ENCODE data around the gene GTF3C1. TPM values are rescaled to one million over a fixed set of nuclear protein-coding genes. Genes with fewer than 3 reads are reported as not detected.

GTF3C1 gene
- total RNA-seq, 1 experiment from 2014 or later = 38.1 TPM

DNA sequence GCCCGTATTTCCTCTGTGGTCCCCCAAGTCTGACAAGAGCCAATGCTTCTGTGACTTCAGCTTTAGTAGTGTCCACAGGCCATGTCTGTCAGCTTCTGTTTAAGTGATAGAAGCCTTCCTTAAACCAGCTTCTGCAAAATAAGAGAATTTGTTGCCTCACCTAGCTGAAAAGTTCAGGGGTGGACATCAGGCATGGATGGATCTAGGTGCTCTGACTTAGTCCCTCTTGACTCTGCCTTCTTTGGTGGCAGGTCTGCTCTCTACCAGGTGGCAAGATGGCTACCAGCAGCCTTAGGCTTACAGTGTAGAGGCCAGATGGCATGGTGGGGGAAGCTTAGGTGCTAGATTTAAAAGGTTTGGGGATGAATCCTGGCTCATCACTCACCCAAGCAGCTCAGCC, 33.9 kb upstream of the GTF3C1 start:
- H3K4me1 Mint-ChIP-seq (ENCODE audit: insufficient read depth, unreplicated experiment) = peaks cover 19% of the 10 kb centered on the region
- TF ChIP-seq, protein P1, sequence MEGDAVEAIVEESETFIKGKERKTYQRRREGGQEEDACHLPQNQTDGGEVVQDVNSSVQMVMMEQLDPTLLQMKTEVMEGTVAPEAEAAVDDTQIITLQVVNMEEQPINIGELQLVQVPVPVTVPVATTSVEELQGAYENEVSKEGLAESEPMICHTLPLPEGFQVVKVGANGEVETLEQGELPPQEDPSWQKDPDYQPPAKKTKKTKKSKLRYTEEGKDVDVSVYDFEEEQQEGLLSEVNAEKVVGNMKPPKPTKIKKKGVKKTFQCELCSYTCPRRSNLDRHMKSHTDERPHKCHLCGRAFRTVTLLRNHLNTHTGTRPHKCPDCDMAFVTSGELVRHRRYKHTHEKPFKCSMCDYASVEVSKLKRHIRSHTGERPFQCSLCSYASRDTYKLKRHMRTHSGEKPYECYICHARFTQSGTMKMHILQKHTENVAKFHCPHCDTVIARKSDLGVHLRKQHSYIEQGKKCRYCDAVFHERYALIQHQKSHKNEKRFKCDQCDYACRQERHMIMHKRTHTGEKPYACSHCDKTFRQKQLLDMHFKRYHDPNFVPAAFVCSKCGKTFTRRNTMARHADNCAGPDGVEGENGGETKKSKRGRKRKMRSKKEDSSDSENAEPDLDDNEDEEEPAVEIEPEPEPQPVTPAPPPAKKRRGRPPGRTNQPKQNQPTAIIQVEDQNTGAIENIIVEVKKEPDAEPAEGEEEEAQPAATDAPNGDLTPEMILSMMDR (IDR thresholded peaks at IDR 0.05; ENCODE audit: unreplicated experiment) = no peak
- H3K4me3 Mint-ChIP-seq (ENCODE audit: unreplicated experiment) = no peak overlapping the region
- H3K27me3 Mint-ChIP-seq (ENCODE audit: insufficient read depth, unreplicated experiment) = no peaks in the 10 kb centered on the region
- intact Hi-C loops (cut with micrococcal nuclease) = no loop called here
- no peak for DNase-seq (ENCODE audit: unreplicated experiment)
- POLR2A ChIA-PET = no interaction called here
- H3K36me3 Mint-ChIP-seq (ENCODE audit: insufficient read depth, unreplicated experiment) = peaks cover 8% of the 10 kb centered on the region
- H3K9me3 Mint-ChIP-seq (ENCODE audit: unreplicated experiment) = no peaks in the 10 kb centered on the region
- CTCF ChIA-PET = interaction anchor here (0.8 kb wide), 1 partner anchor 9 kb away, joined by 4 read pairs; no protein-coding TSS in a partner anchor
- H3K27ac Mint-ChIP-seq (ENCODE audit: low read depth, unreplicated experiment) = no peak overlapping the region
- BruUV-seq (replicated peaks) = no TSS peak

GRCh38 chr16:27582883-27583282, 33.2 kb upstream of the GTF3C1 start:
- H3K4me1 Mint-ChIP-seq (ENCODE audit: insufficient read depth, unreplicated experiment) = peaks cover 23% of the 10 kb centered on the region
- H3K27ac Mint-ChIP-seq (ENCODE audit: low read depth, unreplicated experiment) = no peak overlapping the region
- H3K4me3 Mint-ChIP-seq (ENCODE audit: unreplicated experiment) = no peak overlapping the region
- CTCF ChIA-PET = interaction anchor here (1.1 to 1.2 kb wide), 2 partner anchors 12 to 22 kb away, joined by 3 read pairs; no protein-coding TSS in a partner anchor
- POLR2A ChIA-PET = no interaction called here
- DNase-seq (ENCODE audit: unreplicated experiment) = no peak
- H3K27me3 Mint-ChIP-seq (ENCODE audit: insufficient read depth, unreplicated experiment) = no peaks in the 10 kb centered on the region
- intact Hi-C loops (cut with micrococcal nuclease) = no loop called here
- H3K9me3 Mint-ChIP-seq (ENCODE audit: unreplicated experiment) = no peaks in the 10 kb centered on the region
- peaks cover 8% of the 10 kb centered on the region for H3K36me3 Mint-ChIP-seq (ENCODE audit: insufficient read depth, unreplicated experiment)
- TF ChIP-seq, protein P1 (IDR thresholded peaks at IDR 0.05; ENCODE audit: unreplicated experiment) = no peak
- no TSS peak for BruUV-seq (replicated peaks)

- Mint-ChIP-seq H3K27ac (ENCODE audit: low read depth, unreplicated experiment) (no peak overlapping the region), H3K4me1 (ENCODE audit: insufficient read depth, unreplicated experiment) (peaks cover 23% of the 10 kb centered on the region), H3K9me3 (ENCODE audit: unreplicated experiment) (no peaks in the 10 kb centered on the region), H3K27me3 (ENCODE audit: insufficient read depth, unreplicated experiment) (no peaks in the 10 kb centered on the region), H3K36me3 (ENCODE audit: insufficient read depth, unreplicated experiment) (peaks cover 7% of the 10 kb centered on the region), H3K4me3 (ENCODE audit: unreplicated experiment) (no peak overlapping the region)
- DNase-seq (ENCODE audit: unreplicated experiment) = no peak
- ChIA-PET CTCF (interaction anchor here (0.6 to 1.3 kb wide), 4 partner anchors 13 to 33 kb away, joined by 4 to 6 read pairs (median 4); no protein-coding TSS in a partner anchor), POLR2A (interaction anchor here (0.5 to 5.2 kb wide), 6 partner anchors 12 to 339 kb away, joined by 3 to 40 read pairs (median 4); partner anchors contain the start of genes GTF3C1 and KATNIP)
- intact Hi-C loops (cut with micrococcal nuclease) = no loop called here
- TF ChIP-seq, protein P1 (IDR thresholded peaks at IDR 0.05; ENCODE audit: unreplicated experiment) = no peak
- no TSS peak for BruUV-seq (replicated peaks)
These were observed 29.6 kb upstream of the GTF3C1 start for GRCh38 chr16:27579087-27579980.

- ChIA-PET POLR2A (interaction anchor here (0.7 to 5.2 kb wide), 2 partner anchors 27 to 604 kb away, joined by 3 to 40 read pairs; partner anchors contain the start of genes GTF3C1 and KATNIP), CTCF (interaction anchor here (0.6 to 0.7 kb wide), 2 partner anchors 166 to 398 kb away, joined by 3 read pairs; no protein-coding TSS in a partner anchor)
- Mint-ChIP-seq H3K27me3 (ENCODE audit: insufficient read depth, unreplicated experiment) (no peaks in the 10 kb centered on the region), H3K9me3 (ENCODE audit: unreplicated experiment) (no peaks in the 10 kb centered on the region), H3K27ac (ENCODE audit: low read depth, unreplicated experiment) (no peak overlapping the region), H3K4me1 (ENCODE audit: insufficient read depth, unreplicated experiment) (peaks cover 35% of the 10 kb centered on the region), H3K36me3 (ENCODE audit: insufficient read depth, unreplicated experiment) (no peaks in the 10 kb centered on the region), H3K4me3 (ENCODE audit: unreplicated experiment) (no peak overlapping the region)
- TF ChIP-seq, protein P1 (IDR thresholded peaks at IDR 0.05; ENCODE audit: unreplicated experiment) = no peak
- intact Hi-C loops (cut with micrococcal nuclease) = no loop called here
- no peak for DNase-seq (ENCODE audit: unreplicated experiment)
- BruUV-seq (replicated peaks) = no TSS peak
These were observed 27.0 kb upstream of the GTF3C1 start for GRCh38 chr16:27576729-27577128.

Measured in MCF 10A (cell line).